Measurements from ENCODE around the gene C14orf93.
"Not testable (repeated sequence)": the region's sequence is repeated elsewhere in the genome, so short reads cannot be mapped to it uniquely, and the experiment has no call there.

Gene C14orf93

GRCh38 chr14:22978487-22978837 is 31.5 kb downstream of the C14orf93 start:
- DNase-seq (ENCODE audit: extremely low spot score, insufficient read length, low read depth) (no peak), FAIRE-seq (no peak)

GRCh38 chr14:22977684-22978486 is 32.1 kb downstream of the C14orf93 start:
- DNase-seq (ENCODE audit: extremely low spot score, insufficient read length, low read depth), result no peak
- no peak for FAIRE-seq

GRCh38 chr14:22977434-22977683 is 32.6 kb downstream of the C14orf93 start:
- no peak for FAIRE-seq
- no peak for DNase-seq (ENCODE audit: extremely low spot score, insufficient read length, low read depth)

- FAIRE-seq, result no peak
Observed at GRCh38 chr14:22976620-22977433, 33.1 kb downstream of the C14orf93 start.

GRCh38 chr14:22974530-22975313 is 35.2 kb downstream of the C14orf93 start:
- DNase-seq (ENCODE audit: extremely low spot score, insufficient read length, low read depth) (no peak), FAIRE-seq (no peak)

More at GRCh38 chr14:22976620-22977433, 33.1 kb downstream of the C14orf93 start:
- DNase-seq (ENCODE audit: extremely low spot score, insufficient read length, low read depth), result no peak

- peak; percentile 78 for FAIRE-seq
- no peak for DNase-seq (ENCODE audit: extremely low spot score, insufficient read length, low read depth)
Observed at GRCh38 chr14:22973217-22974032, 36.5 kb downstream of the C14orf93 start.

- DNase-seq (ENCODE audit: extremely low spot score, insufficient read length, low read depth) (no peak), FAIRE-seq (no peak)
Observed at GRCh38 chr14:22972313-22972930, 37.5 kb downstream of the C14orf93 start.

- DNase-seq (ENCODE audit: extremely low spot score, insufficient read length, low read depth), result no peak
- FAIRE-seq, result no peak
Observed at GRCh38 chr14:22971152-22971551, 38.8 kb downstream of the C14orf93 start.

- DNase-seq (ENCODE audit: extremely low spot score, insufficient read length, low read depth) (no peak), FAIRE-seq (no peak)
Observed at GRCh38 chr14:22966783-22967269, 43.1 kb downstream of the C14orf93 start.

- DNase-seq (ENCODE audit: extremely low spot score, insufficient read length, low read depth); FAIRE-seq: not testable (repeated sequence)
Observed at GRCh38 chr14:22965916-22966782, 43.8 kb downstream of the C14orf93 start.

- FAIRE-seq, result no peak
- no peak for DNase-seq (ENCODE audit: extremely low spot score, insufficient read length, low read depth)
Observed at GRCh38 chr14:22962061-22962676, 47.8 kb downstream of the C14orf93 start.

GRCh38 chr14:22955702-22956569 is 54.0 kb downstream of the C14orf93 start:
- DNase-seq (ENCODE audit: extremely low spot score, insufficient read length, low read depth) (no peak), FAIRE-seq (no peak)

- FAIRE-seq (no peak), DNase-seq (ENCODE audit: extremely low spot score, insufficient read length, low read depth) (no peak)
Observed at GRCh38 chr14:22952418-22952817, 57.5 kb downstream of the C14orf93 start.

- FAIRE-seq; DNase-seq (ENCODE audit: extremely low spot score, insufficient read length, low read depth): not testable (repeated sequence)
Observed at GRCh38 chr14:22951795-22952194, 58.1 kb downstream of the C14orf93 start.

- no peak for FAIRE-seq
Observed at GRCh38 chr14:22945642-22946041, 64.3 kb downstream of the C14orf93 start.

GRCh38 chr14:22939684-22940083 is 70.3 kb downstream of the C14orf93 start:
- no peak for DNase-seq (ENCODE audit: extremely low spot score, insufficient read length, low read depth)
- FAIRE-seq, result no peak

More at GRCh38 chr14:22945642-22946041, 64.3 kb downstream of the C14orf93 start:
- no peak for DNase-seq (ENCODE audit: extremely low spot score, insufficient read length, low read depth)

All from GM18507 (cell line).